IPS DF 6.9 (cell line): ENCODE measurements around the gene EHMT1.

ENCODE experiments used
- DNase-seq: peaks from one replicate; pipeline ENCODE4 v3.0.0-alpha.2; 2013; ENCODE audit warnings: low read depth, low spot score
- H3K27ac ChIP-seq: one replicate; pipeline ENCODE4 v1.5.1; 2013; ENCODE audit warnings: low read length, control low read depth
- H3K27me3 ChIP-seq: 2 replicates; pipeline ENCODE4 v1.6.1; 2013; ENCODE audit warnings: mild to moderate bottlenecking, low read length; ENCODE audit not compliant: control insufficient read depth, insufficient read depth
- H3K36me3 ChIP-seq: 2 replicates; pipeline ENCODE4 v1.6.1; 2013; ENCODE audit warnings: low read length; ENCODE audit not compliant: control insufficient read depth, insufficient read depth
- H3K4me1 ChIP-seq: 2 replicates; pipeline ENCODE4 v1.6.1; 2013; ENCODE audit warnings: low read length; ENCODE audit not compliant: control insufficient read depth, insufficient read depth
- H3K4me3 ChIP-seq: 2 replicates; pipeline ENCODE4 v1.5.1; 2013; ENCODE audit warnings: mild to moderate bottlenecking, low read length
- H3K9me3 ChIP-seq: 2 replicates; pipeline ENCODE4 v1.6.1; 2013; ENCODE audit warnings: low read length, inconsistent platforms; ENCODE audit not compliant: control insufficient read depth, insufficient read depth
- WGBS: extraction: QIAGEN DNeasy Blood & Tissue Kit; methylation state at CpG from one replicate; pipeline ENCODE4 v1.1.7; 2013; ENCODE audit warnings: mixed read lengths, missing lambda C conversion rate; ENCODE audit not compliant: insufficient read length, insufficient coverage; 5-methylcytosine and 5-hydroxymethylcytosine counted together

The EHMT1 gene

GRCh38 chr9:137865581-137866145 lies 246.9 kb downstream of the EHMT1 start:
- no CpG with 5 or more reads among the region's 18 CpGs for WGBS
- H3K9me3 ChIP-seq, result no peaks in the 10 kb centered on the region

GRCh38 chr9:137866226-137867141 lies 247.7 kb downstream of the EHMT1 start:
- Histone ChIP-seq H3K27ac (no peak overlapping the region), H3K9me3 (no peaks in the 10 kb centered on the region), H3K36me3 (no peaks in the 10 kb centered on the region), H3K4me3 (no peak overlapping the region), H3K4me1 (no peaks in the 10 kb centered on the region), H3K27me3 (no peaks in the 10 kb centered on the region)
- no CpG with 5 or more reads among the region's 21 CpGs for WGBS
- no peak for DNase-seq

More at GRCh38 chr9:137865581-137866145, 246.9 kb downstream of the EHMT1 start:
- DNase-seq, result no peak
- Histone ChIP-seq H3K4me1 (no peaks in the 10 kb centered on the region), H3K36me3 (no peaks in the 10 kb centered on the region), H3K27me3 (no peaks in the 10 kb centered on the region), H3K4me3 (no peak overlapping the region), H3K27ac (no peak overlapping the region)

GRCh38 chr9:137870432-137870831 lies 251.6 kb downstream of the EHMT1 start:
- no peaks in the 10 kb centered on the region for H3K27me3 ChIP-seq
- H3K36me3 ChIP-seq, result no peaks in the 10 kb centered on the region
- H3K4me3 ChIP-seq, result no peak overlapping the region
- DNase-seq, result no peak
- no CpG with 5 or more reads among the region's 3 CpGs for WGBS
- H3K27ac ChIP-seq, result no peak overlapping the region
- no peaks in the 10 kb centered on the region for H3K4me1 ChIP-seq
- H3K9me3 ChIP-seq, result no peaks in the 10 kb centered on the region

GRCh38 chr9:137872296-137872695 lies 253.5 kb downstream of the EHMT1 start:
- no CpG with 5 or more reads among the region's 10 CpGs for WGBS
- Histone ChIP-seq H3K36me3 (no peaks in the 10 kb centered on the region), H3K4me3 (no peak overlapping the region), H3K4me1 (no peaks in the 10 kb centered on the region; the same call in 1 of the 2 replicates), H3K27ac (no peak overlapping the region), H3K9me3 (no peaks in the 10 kb centered on the region), H3K27me3 (peaks cover 2% of the 10 kb centered on the region; the same call in 1 of the 2 replicates)
- no peak for DNase-seq

- Histone ChIP-seq H3K4me1 (peaks cover 2% of the 10 kb centered on the region), H3K36me3 (no peaks in the 10 kb centered on the region), H3K27ac (no peak overlapping the region), H3K27me3 (peaks cover 2% of the 10 kb centered on the region; the same call in 1 of the 2 replicates), H3K9me3 (no peaks in the 10 kb centered on the region), H3K4me3 (no peak overlapping the region)
- no peak for DNase-seq
- no CpG with 5 or more reads among the region's 8 CpGs for WGBS
Measured at GRCh38 chr9:137873408-137873807, 254.6 kb downstream of the EHMT1 start.

GRCh38 chr9:137873858-137874362 lies 255.1 kb downstream of the EHMT1 start:
- H3K4me3 ChIP-seq, result no peak overlapping the region
- WGBS, result no CpG with 5 or more reads among the region's 9 CpGs
- H3K4me1 ChIP-seq, result peaks cover 2% of the 10 kb centered on the region
- H3K36me3 ChIP-seq, result no peaks in the 10 kb centered on the region
- H3K9me3 ChIP-seq, result no peaks in the 10 kb centered on the region
- no peak overlapping the region for H3K27ac ChIP-seq
- peaks cover 2% of the 10 kb centered on the region; the same call in 1 of the 2 replicates for H3K27me3 ChIP-seq
- no peak for DNase-seq

GRCh38 chr9:137875354-137875753 lies 256.5 kb downstream of the EHMT1 start:
- peaks cover 2% of the 10 kb centered on the region; the same call in 1 of the 2 replicates for H3K27me3 ChIP-seq
- no peak for DNase-seq
- no peaks in the 10 kb centered on the region for H3K36me3 ChIP-seq
- H3K4me3 ChIP-seq, result no peak overlapping the region
- H3K27ac ChIP-seq, result no peak overlapping the region
- peaks cover 2% of the 10 kb centered on the region for H3K4me1 ChIP-seq
- no CpG with 5 or more reads among the region's 14 CpGs for WGBS
- H3K9me3 ChIP-seq, result no peaks in the 10 kb centered on the region

- Histone ChIP-seq H3K27me3 (peaks cover 2% of the 10 kb centered on the region; the same call in 1 of the 2 replicates), H3K27ac (no peak overlapping the region), H3K36me3 (no peaks in the 10 kb centered on the region), H3K4me3 (no peak overlapping the region), H3K4me1 (peaks cover 2% of the 10 kb centered on the region), H3K9me3 (no peaks in the 10 kb centered on the region)
- WGBS, result no CpG with 5 or more reads among the region's 10 CpGs
- DNase-seq, result no peak
Measured at GRCh38 chr9:137875846-137876245, 257.0 kb downstream of the EHMT1 start.

- H3K27me3 ChIP-seq, result peaks cover 2% of the 10 kb centered on the region; the same call in 1 of the 2 replicates
- no peak overlapping the region for H3K27ac ChIP-seq
- no CpG with 5 or more reads among the region's 8 CpGs for WGBS
- no peak overlapping the region for H3K4me3 ChIP-seq
- DNase-seq, result no peak
- peaks cover 2% of the 10 kb centered on the region for H3K4me1 ChIP-seq
- no peaks in the 10 kb centered on the region for H3K9me3 ChIP-seq
- H3K36me3 ChIP-seq, result peaks cover 1% of the 10 kb centered on the region; the same call in 1 of the 2 replicates
Measured at GRCh38 chr9:137876269-137876668, 257.5 kb downstream of the EHMT1 start.

- no peaks in the 10 kb centered on the region for H3K9me3 ChIP-seq
- H3K27ac ChIP-seq, result no peak overlapping the region
- no peak for DNase-seq
- peak overlapping the region; percentile 34; the same call in 1 of the 2 replicates for H3K4me3 ChIP-seq
- peaks cover 2% of the 10 kb centered on the region; the same call in 1 of the 2 replicates for H3K27me3 ChIP-seq
- no CpG with 5 or more reads among the region's 47 CpGs for WGBS
- H3K36me3 ChIP-seq, result peaks cover 8% of the 10 kb centered on the region; the same call in 1 of the 2 replicates
- peaks cover 2% of the 10 kb centered on the region for H3K4me1 ChIP-seq
Measured at GRCh38 chr9:137876781-137877386, 258.1 kb downstream of the EHMT1 start.
